Mesothelial cell of epicardium (in vitro differentiated cells): ENCODE measurements around the gene DNAI2. TPM values are rescaled to one million over a fixed set of nuclear protein-coding genes. Genes with fewer than 3 reads are reported as not detected.

Experiments
- DNase-seq, 2 experiments: peaks; one replicate each; pipeline ENCODE4 v3.0.0; 2021; ENCODE audit warnings: low spot score in 2 of 2; ENCODE audit not compliant: unreplicated experiment in 2 of 2
- H3K27ac Mint-ChIP-seq: 2 replicates; pipeline ENCODE4 v1.8.0; 2021; ENCODE audit warnings: mixed read lengths
- H3K27me3 Mint-ChIP-seq: 2 replicates; pipeline ENCODE4 v1.8.0; 2021; ENCODE audit warnings: low read depth, mixed read lengths
- H3K36me3 Mint-ChIP-seq: 2 replicates; pipeline ENCODE4 v1.8.0; 2021; ENCODE audit warnings: mixed read lengths
- H3K4me1 Mint-ChIP-seq: 2 replicates; pipeline ENCODE4 v1.8.0; 2021; ENCODE audit warnings: mixed read lengths
- H3K4me3 Mint-ChIP-seq: 2 replicates; pipeline ENCODE4 v1.8.0; 2021; ENCODE audit warnings: mild to moderate bottlenecking, moderate library complexity, mixed read lengths
- H3K9me3 Mint-ChIP-seq: 2 replicates; pipeline ENCODE4 v1.8.0; 2021; ENCODE audit warnings: mixed read lengths
- total RNA-seq: library from RNA; stranded (reverse); gene quantifications from 3 replicates; pipeline ENCODE4 v1.2.1, GENCODE V29; 2021
- TF ChIP-seq, protein P1 (sequence below): fragments of 200-600 bp; sonication (generic); IDR thresholded peaks from one replicate; pipeline ENCODE4 v1.5.0; 2021; ENCODE audit warnings: antibody characterized with exemption; ENCODE audit not compliant: unreplicated experiment

DNAI2 gene
- total RNA-seq, 1 donor from 2014 or later = not detected

DNA sequence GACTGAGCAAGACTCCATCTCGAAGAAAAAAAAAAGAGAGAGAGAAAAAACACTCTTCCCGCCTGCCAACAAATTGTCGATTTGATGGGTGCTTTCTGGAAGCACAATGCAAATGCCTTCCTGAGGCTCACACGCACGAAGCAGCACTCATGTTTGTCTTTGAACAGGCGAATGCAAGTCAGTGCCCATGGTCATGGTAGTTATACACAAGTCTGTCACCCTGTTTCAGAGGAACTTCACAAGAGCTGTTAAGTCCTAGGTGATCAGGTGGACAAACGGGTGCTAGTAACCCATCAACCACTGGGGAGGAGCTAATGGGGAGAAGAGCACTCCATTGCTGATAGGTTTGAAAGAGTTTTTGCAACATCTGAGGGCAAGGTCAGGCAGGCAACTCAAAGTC is 6.5 kb upstream of the DNAI2 start:
- H3K4me3 Mint-ChIP-seq = no peak overlapping the region

DNA sequence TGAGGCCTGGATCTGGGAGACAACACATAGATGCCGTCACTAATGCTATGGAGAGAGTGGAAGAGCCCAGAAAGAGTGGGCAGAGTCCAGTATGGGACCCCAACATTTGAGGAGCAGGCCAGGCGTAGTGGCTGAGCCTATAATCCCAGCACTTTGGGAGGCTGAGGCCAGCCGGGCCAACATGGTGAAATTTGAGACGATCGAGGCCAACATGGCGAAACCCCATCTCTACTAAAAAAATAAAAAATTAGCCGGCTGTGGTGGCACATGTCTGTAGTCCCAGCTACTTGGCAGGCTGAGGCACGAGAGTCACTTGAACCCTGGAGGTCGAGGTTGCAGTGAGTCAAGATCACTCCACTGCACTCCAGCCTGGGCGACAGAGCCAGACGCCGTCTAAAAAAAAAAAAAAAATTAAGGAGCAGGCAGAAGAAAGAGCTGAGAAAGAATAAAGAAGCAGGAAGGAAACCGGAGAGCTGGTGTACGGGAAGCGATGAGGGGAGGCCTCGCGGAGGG is 6.0 kb upstream of the DNAI2 start:
- DNase-seq = no peak
- Mint-ChIP-seq H3K27ac (no peak overlapping the region), H3K27me3 (peaks cover 23% of the 10 kb centered on the region), H3K4me1 (no peaks in the 10 kb centered on the region), H3K9me3 (no peaks in the 10 kb centered on the region), H3K36me3 (no peaks in the 10 kb centered on the region), H3K4me3 (no peak overlapping the region)
- TF ChIP-seq, protein P1, sequence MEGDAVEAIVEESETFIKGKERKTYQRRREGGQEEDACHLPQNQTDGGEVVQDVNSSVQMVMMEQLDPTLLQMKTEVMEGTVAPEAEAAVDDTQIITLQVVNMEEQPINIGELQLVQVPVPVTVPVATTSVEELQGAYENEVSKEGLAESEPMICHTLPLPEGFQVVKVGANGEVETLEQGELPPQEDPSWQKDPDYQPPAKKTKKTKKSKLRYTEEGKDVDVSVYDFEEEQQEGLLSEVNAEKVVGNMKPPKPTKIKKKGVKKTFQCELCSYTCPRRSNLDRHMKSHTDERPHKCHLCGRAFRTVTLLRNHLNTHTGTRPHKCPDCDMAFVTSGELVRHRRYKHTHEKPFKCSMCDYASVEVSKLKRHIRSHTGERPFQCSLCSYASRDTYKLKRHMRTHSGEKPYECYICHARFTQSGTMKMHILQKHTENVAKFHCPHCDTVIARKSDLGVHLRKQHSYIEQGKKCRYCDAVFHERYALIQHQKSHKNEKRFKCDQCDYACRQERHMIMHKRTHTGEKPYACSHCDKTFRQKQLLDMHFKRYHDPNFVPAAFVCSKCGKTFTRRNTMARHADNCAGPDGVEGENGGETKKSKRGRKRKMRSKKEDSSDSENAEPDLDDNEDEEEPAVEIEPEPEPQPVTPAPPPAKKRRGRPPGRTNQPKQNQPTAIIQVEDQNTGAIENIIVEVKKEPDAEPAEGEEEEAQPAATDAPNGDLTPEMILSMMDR = no peak

More for the DNA sequence above, 6.5 kb upstream of the DNAI2 start:
- H3K27ac Mint-ChIP-seq = no peak overlapping the region
- DNase-seq = no peak
- H3K4me1 Mint-ChIP-seq = no peaks in the 10 kb centered on the region
- peaks cover 19% of the 10 kb centered on the region for H3K27me3 Mint-ChIP-seq
- no peaks in the 10 kb centered on the region for H3K36me3 Mint-ChIP-seq
- no peaks in the 10 kb centered on the region for H3K9me3 Mint-ChIP-seq
- TF ChIP-seq, protein P1 = no peak

DNA sequence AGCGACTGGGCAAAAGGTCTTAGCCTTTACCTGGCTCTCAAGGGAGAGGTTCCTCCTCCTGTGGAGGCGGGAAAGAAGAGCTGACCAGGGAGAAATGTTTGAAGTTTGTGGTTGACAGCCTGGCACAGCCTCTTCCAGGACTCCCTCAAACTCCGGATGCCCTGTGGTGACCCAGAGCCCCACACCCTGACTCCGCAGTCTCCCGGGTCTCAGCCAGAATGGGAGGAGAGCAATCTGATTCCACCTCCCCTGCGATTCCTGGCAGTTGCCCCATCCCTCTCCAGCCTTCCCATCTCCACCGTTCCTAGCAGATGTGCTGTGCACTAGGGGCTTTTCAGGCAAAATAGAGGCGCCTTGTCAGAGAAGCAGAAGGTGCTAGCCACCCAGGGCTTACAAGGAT is 5.5 kb upstream of the DNAI2 start:
- H3K36me3 Mint-ChIP-seq = no peaks in the 10 kb centered on the region
- H3K27ac Mint-ChIP-seq = no peak overlapping the region
- TF ChIP-seq, protein P1 = no peak

DNA sequence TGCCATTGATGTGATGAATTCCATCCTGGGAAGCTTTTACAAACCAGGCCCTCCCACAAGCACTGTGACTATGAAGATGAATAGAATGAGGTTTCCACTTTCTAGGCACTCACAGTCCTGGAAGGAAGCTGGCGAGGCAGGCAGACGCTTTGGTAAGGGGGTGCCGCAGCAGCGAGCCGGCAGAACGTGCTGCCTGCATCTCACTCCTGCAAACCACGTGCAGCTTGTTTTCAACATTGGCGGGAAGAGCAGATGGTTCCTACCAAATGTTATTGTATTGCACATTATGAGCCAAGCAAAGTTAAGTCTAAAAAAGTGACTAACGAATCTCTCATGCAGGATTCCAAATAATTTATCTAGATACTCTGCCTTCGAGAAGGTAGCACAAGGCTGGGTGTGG is 3.7 kb upstream of the DNAI2 start:
- Mint-ChIP-seq H3K27ac (no peak overlapping the region), H3K4me1 (peaks cover 4% of the 10 kb centered on the region), H3K9me3 (no peaks in the 10 kb centered on the region), H3K36me3 (no peaks in the 10 kb centered on the region), H3K4me3 (no peak overlapping the region), H3K27me3 (peaks cover 46% of the 10 kb centered on the region)
- TF ChIP-seq, protein P1 = no peak
- DNase-seq = no peak

More for the DNA sequence above, 5.5 kb upstream of the DNAI2 start:
- Mint-ChIP-seq H3K27me3 (peaks cover 29% of the 10 kb centered on the region), H3K4me3 (no peak overlapping the region), H3K4me1 (no peaks in the 10 kb centered on the region), H3K9me3 (no peaks in the 10 kb centered on the region)
- no peak for DNase-seq

DNA sequence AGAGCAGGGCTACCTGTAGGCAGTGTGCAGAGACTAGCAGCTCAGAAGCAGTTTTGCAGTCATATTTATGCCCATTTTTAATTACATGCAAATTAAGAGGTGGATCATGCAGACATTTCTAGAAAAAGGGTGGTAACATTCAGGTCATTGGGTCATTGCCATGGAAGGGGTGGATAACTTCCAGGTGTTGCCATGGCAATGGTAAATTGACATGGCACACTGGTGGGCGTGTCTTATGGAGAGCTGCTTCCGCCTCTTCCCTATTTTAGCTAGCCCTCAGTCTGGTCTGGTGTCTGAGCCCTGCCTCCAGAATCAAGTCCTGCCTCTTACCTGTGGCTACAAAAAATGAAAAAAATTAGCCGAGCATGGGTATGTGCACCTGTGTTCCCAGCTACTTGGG is 2.8 kb upstream of the DNAI2 start:
- Mint-ChIP-seq H3K27ac (no peak overlapping the region), H3K9me3 (no peaks in the 10 kb centered on the region), H3K36me3 (no peaks in the 10 kb centered on the region), H3K27me3 (peaks cover 56% of the 10 kb centered on the region), H3K4me3 (no peak overlapping the region), H3K4me1 (peaks cover 7% of the 10 kb centered on the region)
- TF ChIP-seq, protein P1 = no peak
- DNase-seq = no peak
